M059J (cell line): ENCODE data around the gene DIS3L. TPM values are rescaled to one million over a fixed set of nuclear protein-coding genes. Genes with fewer than 3 reads are reported as not detected.

Experiments
- total RNA-seq: library from RNA; depleted of rRNA; stranded (reverse); fragments of >200 nt; shearing (Covaris generic); gene quantifications from 2 replicates; pipeline ENCODE4 v1.2.3, GENCODE V29; 2014; rRNA removed

DIS3L gene
- total RNA-seq, 1 experiment from 2014 or later: 9.9 TPM

Other genes with a start within 250 kb of the DIS3L start
- gene MEGF11, start 39.8 kb upstream of the DIS3L start, total RNA-seq: 0.02 TPM in 1 of 2 replicates, not detected in the other
- gene TIPIN, start 63.1 kb downstream of the DIS3L start, total RNA-seq: 17.9 and 25.2 TPM in 2 replicates
- gene MAP2K1, start 93.3 kb downstream of the DIS3L start, total RNA-seq: 49.0 and 65.6 TPM in 2 replicates
- gene SNAPC5, start 204.2 kb downstream of the DIS3L start, total RNA-seq: 38.4 and 44.9 TPM in 2 replicates
- gene RPL4, start 211.3 kb downstream of the DIS3L start, total RNA-seq: 2,422 and 2,963 TPM in 2 replicates
- gene ZWILCH, start 211.8 kb downstream of the DIS3L start, total RNA-seq: 27.2 and 53.5 TPM in 2 replicates